Left renal pelvis (tissue), 4 donors: ENCODE data around the gene CRB1. TPM values are rescaled to one million over a fixed set of nuclear protein-coding genes. Genes with fewer than 3 reads are reported as not detected.
A peak's percentile ranks its signal among the peaks of the same experiment; 100 is the strongest.

Experiments
- DNase-seq, 4 donors: peaks; one replicate each; pipeline ENCODE4 v3.0.0-alpha.2; 2013; ENCODE audit warnings: low read depth in 4 of 4, low spot score in 3 of 4
- polyA plus RNA-seq, 4 donors: library from polyadenylated mRNA; unstranded; fragments of 120-200 nt; gene quantifications; one replicate each; pipeline ENCODE4 v1.2.1, GENCODE V29; 2013; ENCODE audit not compliant: insufficient read length in 4 of 4

CRB1 gene
- polyA plus RNA-seq, 4 donors: 0.34 to 3.3 (median 2.1) TPM

- DNase-seq: no peak
Observed at GRCh38 chr1:197342044-197342565, 74.1 kb downstream of the CRB1 start.

DNA sequence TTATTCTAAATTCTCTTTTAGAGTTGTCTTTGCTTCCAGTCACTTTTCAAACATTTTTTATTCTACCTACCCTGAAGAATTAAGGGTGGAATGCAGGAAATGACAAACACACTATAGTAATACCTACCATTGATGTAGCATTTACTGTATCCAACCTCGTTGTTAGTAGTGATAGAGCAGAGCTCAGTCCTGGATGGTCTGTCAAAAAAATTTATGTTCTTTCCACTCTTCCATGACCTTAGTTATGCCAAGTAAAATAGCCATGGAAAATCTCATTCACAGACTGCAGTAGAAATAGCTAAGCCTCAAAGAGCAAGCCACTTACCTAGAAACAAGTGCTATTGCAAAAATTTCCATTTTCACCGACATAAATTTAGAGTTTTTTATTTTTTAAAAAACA lies 74.6 kb downstream of the CRB1 start:
- DNase-seq: no peak

- no peak for DNase-seq
Observed at GRCh38 chr1:197343663-197344273, 75.7 kb downstream of the CRB1 start.

GRCh38 chr1:197351821-197352440 lies 83.9 kb downstream of the CRB1 start:
- DNase-seq: no peak

GRCh38 chr1:197355248-197355995 lies 87.4 kb downstream of the CRB1 start:
- DNase-seq: no peak

- DNase-seq: no peak
Observed at GRCh38 chr1:197356723-197357533, 88.9 kb downstream of the CRB1 start.

DNA sequence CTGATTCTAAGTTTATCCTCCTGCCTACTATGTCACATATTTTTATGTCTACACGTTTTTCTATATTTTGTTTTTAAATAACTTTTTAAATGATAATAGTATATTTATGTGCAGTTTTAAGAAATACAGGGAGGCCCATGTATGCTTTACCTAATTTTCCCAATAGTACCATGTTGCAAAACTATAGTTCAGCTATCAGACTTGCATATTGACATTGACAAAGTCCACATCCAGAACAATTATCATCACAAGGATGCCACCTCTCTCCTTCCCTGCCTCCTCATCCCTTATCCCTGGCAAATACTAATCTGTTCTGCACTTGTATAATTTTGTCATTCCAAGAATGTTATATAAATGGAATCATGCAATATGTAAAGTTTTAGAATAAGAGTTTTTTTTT lies 90.9 kb downstream of the CRB1 start:
- no peak for DNase-seq

- no peak for DNase-seq
Observed at GRCh38 chr1:197360068-197360467, 92.0 kb downstream of the CRB1 start.

DNA sequence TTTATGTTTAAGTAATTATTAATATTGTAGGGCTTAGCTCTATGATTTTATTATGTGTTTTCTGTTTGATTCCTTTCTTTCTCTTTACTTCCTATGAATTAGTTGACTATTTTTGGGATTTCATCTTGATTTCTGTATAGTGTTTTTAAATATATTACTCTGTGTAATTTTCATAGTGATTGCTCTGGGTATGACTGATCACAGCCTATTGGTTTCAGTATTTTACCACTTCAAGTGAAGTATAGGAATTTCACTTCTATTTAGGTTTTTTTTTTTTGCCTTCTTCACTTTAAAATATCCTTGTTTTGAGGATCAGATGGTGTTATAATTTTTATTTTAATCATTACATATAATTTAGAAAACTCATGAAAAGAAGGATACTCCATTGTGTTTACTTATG lies 94.8 kb downstream of the CRB1 start:
- DNase-seq: no peak

DNA sequence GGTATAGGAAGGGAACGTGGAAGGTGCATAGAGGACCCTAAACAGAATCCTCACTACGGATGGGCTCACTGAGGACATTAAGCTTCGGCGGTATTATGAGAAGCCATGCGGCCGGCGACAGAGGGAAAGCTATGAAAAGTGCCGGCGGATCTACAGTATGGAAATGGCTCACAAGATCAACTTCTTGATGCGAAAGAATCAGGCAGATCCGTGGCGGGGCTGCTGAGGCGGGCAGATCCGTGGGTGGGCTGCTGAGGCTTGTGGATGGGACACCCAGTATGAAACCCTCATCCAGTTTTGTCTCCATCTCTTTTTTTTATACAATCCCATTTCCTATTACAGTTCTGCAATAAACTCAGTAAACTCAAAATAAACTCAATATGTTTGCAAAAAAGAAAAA lies 95.8 kb downstream of the CRB1 start:
- no peak for DNase-seq

DNA sequence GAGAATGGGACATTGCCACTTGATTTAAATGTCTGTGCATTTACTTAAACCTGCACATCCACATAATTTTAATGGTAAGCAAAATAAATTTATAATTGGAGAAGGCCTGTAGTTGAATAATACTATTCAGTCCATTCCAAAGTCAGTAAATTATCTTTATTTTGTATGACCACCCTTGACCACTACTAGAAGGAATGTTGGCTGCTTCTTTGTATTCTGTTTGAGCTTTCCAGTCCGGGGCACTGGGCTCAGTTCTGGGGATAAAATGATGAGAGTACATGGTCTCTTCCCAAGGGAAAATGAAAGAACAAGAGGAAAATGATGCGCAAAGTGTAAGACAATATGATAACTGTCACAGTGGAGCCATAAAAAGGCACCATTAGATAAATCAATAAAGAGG lies 98.9 kb downstream of the CRB1 start:
- DNase-seq: no peak

GRCh38 chr1:197367627-197368026 lies 99.6 kb downstream of the CRB1 start:
- peak in 1 of 4 donors; percentile 19 for DNase-seq

DNA sequence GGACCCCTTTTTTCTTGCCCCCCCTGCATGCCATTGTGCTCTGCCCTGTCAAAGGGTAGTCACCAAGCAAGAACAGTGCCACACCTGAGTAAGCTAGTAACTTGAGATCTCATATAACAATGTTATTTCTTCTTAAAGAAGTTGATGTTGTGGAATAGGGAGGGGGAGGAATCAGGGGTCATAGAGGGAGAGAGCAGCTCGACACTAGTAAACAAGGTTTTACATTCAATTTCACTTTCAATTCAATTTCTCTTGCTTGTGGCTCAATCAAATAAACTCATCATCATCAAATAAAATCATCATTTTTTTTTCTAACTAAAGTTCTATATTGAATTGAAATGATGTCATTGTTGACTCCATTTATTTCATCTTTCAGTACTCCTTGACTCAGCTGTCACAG lies 106.4 kb downstream of the CRB1 start:
- no peak for DNase-seq

- no peak for DNase-seq
Observed at GRCh38 chr1:197384471-197384870, 116.4 kb downstream of the CRB1 start.

DNA sequence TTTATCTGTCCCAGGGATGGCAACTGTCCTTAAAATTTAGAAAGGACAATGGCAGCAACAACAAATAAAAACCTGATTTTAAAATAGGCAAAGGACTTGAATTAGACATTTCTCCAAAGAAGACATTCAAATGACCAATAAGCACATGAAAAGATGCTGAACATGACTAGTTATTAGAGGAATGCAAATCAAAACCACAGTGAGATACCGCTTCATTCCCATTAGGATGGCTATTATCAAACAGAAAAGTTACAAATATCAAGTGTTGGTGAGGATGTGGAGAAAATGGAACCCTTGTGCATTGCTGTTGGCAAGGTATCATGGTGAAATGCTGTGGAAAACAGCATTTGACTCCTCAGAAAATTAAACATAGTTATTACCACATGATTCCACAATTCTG lies 120.7 kb downstream of the CRB1 start:
- DNase-seq: no peak

DNA sequence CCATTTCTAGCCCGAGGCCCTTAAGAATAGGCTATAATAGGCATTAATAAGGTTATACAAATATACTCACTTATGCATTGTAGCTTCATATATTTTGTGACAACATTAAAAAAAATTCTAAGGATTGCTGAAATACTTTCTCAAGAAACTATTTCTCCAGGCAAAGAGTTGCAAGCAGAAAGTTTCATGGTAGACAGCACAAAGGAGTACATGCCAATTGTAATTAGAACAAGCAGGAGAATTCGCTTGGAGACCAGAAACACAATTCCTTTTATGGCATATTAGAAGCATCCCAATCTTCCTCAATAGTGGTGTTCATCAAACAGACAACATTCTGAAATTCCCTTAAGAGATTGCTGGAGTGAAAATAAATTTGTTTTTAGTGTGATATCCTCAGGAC lies 122.8 kb downstream of the CRB1 start:
- no peak for DNase-seq

DNA sequence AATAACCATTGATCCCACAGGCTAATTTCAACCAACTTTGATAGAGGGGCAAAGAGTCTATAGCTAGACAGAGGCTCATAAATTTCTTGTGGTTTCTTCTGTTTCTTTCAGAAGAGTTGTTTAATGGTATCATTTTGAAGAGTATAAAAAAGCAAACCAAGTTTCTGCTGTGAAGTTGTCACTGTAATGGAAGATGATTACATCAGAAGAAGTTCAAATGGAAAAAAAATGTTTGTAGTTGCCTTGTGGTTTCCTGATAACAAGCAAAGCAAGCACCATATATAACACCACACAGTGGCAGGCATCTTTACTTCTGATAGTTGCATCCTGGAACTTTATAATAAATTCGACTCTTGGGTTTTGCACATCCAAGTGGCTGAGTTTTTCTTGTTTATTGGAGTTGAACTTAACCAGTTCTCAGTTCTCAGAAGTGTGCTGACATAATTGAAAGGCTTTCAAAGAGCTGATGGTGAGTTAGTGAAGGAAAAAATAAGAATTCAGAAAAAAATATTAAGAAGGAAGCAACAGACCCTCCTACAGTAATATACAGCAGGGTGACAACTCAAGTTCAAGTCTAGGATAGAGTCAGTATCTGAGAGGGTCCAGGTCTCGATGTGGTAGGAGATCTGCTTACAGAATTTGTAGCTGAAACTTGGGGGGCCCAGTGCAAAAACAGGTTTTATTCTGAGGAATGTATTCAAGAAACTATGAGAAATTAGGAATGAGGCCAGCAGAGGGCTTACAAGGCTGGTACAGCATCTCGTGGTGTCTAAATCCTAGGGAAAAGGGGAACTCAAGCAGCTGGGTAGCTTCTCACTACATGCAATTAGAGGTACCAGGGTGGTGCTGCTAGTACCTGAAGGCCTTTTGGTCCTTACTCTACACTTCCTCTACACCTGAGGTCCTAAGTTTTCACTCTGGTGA lies 123.5 kb downstream of the CRB1 start:
- DNase-seq: no peak

- DNase-seq: no peak
Observed at GRCh38 chr1:197392541-197392940, 124.5 kb downstream of the CRB1 start.

- DNase-seq: no peak
Observed at GRCh38 chr1:197393105-197393504, 125.1 kb downstream of the CRB1 start.

- DNase-seq: no peak
Observed at GRCh38 chr1:197393772-197394171, 125.7 kb downstream of the CRB1 start.
